ACC112 (cell line): ENCODE data around the gene DOK6.

Source experiments
- H2AFZ ChIP-seq: fragments of 200-600 bp; sonication (generic); one replicate; pipeline ENCODE4 v1.6.0; 2017; ENCODE audit warnings: antibody characterized with exemption, low read length; ENCODE audit not compliant: unreplicated experiment
- H3K27ac ChIP-seq: fragments of 200-600 bp; sonication (generic); 2 replicates; pipeline ENCODE4 v1.5.1; 2014; ENCODE audit warnings: low read depth, mild to moderate bottlenecking, antibody characterized with exemption, low read length, moderate library complexity
- H3K27me3 ChIP-seq: fragments of 200-600 bp; sonication (generic); 2 replicates; pipeline ENCODE4 v1.6.1; 2014; ENCODE audit warnings: mild to moderate bottlenecking, antibody characterized with exemption, low read length, moderate library complexity, mixed read lengths; ENCODE audit not compliant: insufficient read depth
- H3K36me3 ChIP-seq: fragments of 200-600 bp; sonication (generic); 2 replicates; pipeline ENCODE4 v1.6.1; 2016; ENCODE audit warnings: mild to moderate bottlenecking, antibody characterized with exemption, low read length, moderate library complexity, mixed read lengths; ENCODE audit not compliant: insufficient read depth
- H3K4me1 ChIP-seq: fragments of 200-600 bp; sonication (generic); one replicate; pipeline ENCODE4 v1.6.1; 2016; ENCODE audit warnings: low read length, mixed read lengths; ENCODE audit not compliant: insufficient read depth, unreplicated experiment, control insufficient read depth
- H3K4me3 ChIP-seq: fragments of 200-600 bp; sonication (generic); 2 replicates; pipeline ENCODE4 v1.5.1; 2014; ENCODE audit warnings: mild to moderate bottlenecking, low read depth, low read length
- H3K79me2 ChIP-seq: fragments of 200-600 bp; sonication (generic); one replicate; pipeline ENCODE4 v1.6.0; 2016; ENCODE audit warnings: low read length; ENCODE audit not compliant: control insufficient read depth, unreplicated experiment, insufficient read depth

DOK6 gene

GRCh38 chr18:69730664-69731063 lies 330.0 kb downstream of the DOK6 start:
- H3K27ac ChIP-seq, result no peak overlapping the region
- H3K27me3 ChIP-seq, result no peaks in the 10 kb centered on the region
- no peaks in the 10 kb centered on the region for H3K79me2 ChIP-seq
- no peaks in the 10 kb centered on the region for H3K36me3 ChIP-seq
- H3K4me3 ChIP-seq, result no peak overlapping the region
- H3K4me1 ChIP-seq, result no peaks in the 10 kb centered on the region
- H2AFZ ChIP-seq, result no peak overlapping the region

- Histone ChIP-seq H2AFZ (no peak overlapping the region), H3K36me3 (no peaks in the 10 kb centered on the region), H3K79me2 (no peaks in the 10 kb centered on the region), H3K27me3 (no peaks in the 10 kb centered on the region), H3K27ac (no peak overlapping the region), H3K4me3 (no peak overlapping the region), H3K4me1 (no peaks in the 10 kb centered on the region)
Observed at GRCh38 chr18:69734536-69734935, 333.8 kb downstream of the DOK6 start.

DNA sequence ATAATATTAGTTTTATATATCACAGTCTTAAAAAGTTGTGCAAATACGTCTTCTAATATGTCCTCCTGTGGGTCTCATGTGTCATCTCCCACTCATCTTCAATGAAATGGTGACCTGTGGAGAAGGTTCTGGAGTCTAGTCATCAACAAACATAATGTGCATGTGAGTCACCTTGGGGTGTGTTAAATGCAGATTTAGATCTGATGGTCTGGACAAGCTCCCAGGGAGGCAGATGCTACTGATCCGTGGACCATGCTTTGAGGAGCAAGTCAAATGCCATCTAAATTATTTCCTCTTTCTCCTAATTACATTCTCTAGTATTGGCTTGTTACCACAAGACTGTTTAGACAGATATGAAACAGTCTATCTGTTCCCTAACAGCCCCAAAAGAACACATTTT lies 336.0 kb downstream of the DOK6 start:
- no peak overlapping the region for H3K4me3 ChIP-seq
- H3K27ac ChIP-seq, result no peak overlapping the region
- H3K36me3 ChIP-seq, result no peaks in the 10 kb centered on the region
- no peaks in the 10 kb centered on the region for H3K79me2 ChIP-seq
- no peak overlapping the region for H2AFZ ChIP-seq
- no peaks in the 10 kb centered on the region for H3K4me1 ChIP-seq
- H3K27me3 ChIP-seq, result no peaks in the 10 kb centered on the region

GRCh38 chr18:69737851-69738250 lies 337.2 kb downstream of the DOK6 start:
- Histone ChIP-seq H3K27ac (no peak overlapping the region), H3K27me3 (no peaks in the 10 kb centered on the region), H3K79me2 (no peaks in the 10 kb centered on the region), H3K4me3 (no peak overlapping the region), H3K36me3 (no peaks in the 10 kb centered on the region), H2AFZ (no peak overlapping the region), H3K4me1 (no peaks in the 10 kb centered on the region)

DNA sequence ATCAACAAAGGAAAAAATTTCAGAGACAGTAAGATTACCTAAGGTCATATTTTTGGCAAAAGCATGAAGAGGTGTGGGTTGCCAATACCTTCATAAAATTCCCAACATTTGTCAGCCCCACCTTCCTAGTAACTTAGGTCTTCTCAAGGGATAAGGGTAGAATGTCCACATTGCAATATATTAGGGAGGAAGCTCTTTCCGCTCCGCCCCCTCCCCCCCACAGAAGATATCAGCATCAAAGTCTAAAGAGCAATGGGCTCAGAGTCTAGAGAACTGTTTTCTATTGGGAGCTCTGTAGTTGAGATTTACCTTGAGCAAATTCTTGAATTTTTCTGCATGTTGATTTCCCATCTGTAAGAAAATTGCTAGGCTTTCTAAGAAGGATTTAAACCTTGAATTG lies 346.7 kb downstream of the DOK6 start:
- Histone ChIP-seq H3K27ac (no peak overlapping the region), H3K36me3 (no peaks in the 10 kb centered on the region), H3K4me3 (no peak overlapping the region), H3K4me1 (no peaks in the 10 kb centered on the region), H3K27me3 (no peaks in the 10 kb centered on the region), H2AFZ (no peak overlapping the region), H3K79me2 (no peaks in the 10 kb centered on the region)

GRCh38 chr18:69752737-69753380 lies 352.2 kb downstream of the DOK6 start:
- no peak overlapping the region for H3K27ac ChIP-seq
- no peak overlapping the region for H2AFZ ChIP-seq

DNA sequence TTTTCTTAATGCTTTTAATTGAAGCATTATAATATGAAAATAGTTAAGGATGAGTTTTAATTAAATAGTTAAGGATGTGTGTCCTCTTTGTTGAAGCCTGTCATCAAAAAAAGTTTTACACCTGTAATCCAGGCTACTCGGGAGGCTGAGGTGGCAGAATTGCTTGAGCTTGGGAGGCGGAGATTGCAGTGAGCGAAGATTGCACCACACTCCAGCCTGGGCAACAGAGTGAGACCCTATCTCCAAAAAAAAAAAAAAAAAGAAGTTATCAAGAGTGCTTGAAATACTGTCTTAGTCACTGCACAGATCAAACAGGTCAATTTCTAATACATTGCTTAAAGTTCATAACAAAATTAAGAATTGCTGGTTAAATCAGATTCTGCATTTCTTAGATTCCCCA lies 353.4 kb downstream of the DOK6 start:
- H3K4me3 ChIP-seq, result no peak overlapping the region
- no peak overlapping the region for H2AFZ ChIP-seq
- H3K36me3 ChIP-seq, result no peaks in the 10 kb centered on the region
- no peak overlapping the region for H3K27ac ChIP-seq
- H3K4me1 ChIP-seq, result no peaks in the 10 kb centered on the region
- H3K27me3 ChIP-seq, result no peaks in the 10 kb centered on the region
- H3K79me2 ChIP-seq, result no peaks in the 10 kb centered on the region

More at GRCh38 chr18:69752737-69753380, 352.2 kb downstream of the DOK6 start:
- Histone ChIP-seq H3K27me3 (no peaks in the 10 kb centered on the region), H3K4me3 (no peak overlapping the region), H3K79me2 (no peaks in the 10 kb centered on the region), H3K36me3 (no peaks in the 10 kb centered on the region), H3K4me1 (no peaks in the 10 kb centered on the region)

DNA sequence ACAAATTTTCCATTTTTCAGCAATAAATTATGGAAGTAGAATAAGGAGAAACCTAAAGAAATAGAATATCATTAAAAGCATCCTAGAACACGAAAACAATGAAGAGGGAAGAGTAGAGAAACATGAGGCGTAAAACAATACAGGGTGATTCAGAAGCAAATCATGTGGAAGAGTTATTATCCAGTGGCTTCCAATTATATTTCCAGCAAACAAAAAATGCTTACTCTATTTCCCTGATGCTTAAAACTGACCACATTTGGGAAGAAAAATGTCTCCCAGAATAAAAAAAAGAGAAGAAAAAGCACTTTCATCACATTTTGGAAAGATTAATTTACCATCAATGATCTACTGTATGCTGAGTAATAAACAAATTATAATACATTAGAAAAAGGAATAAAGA lies 354.4 kb downstream of the DOK6 start:
- H3K4me1 ChIP-seq, result no peaks in the 10 kb centered on the region
- no peaks in the 10 kb centered on the region for H3K27me3 ChIP-seq
- no peaks in the 10 kb centered on the region for H3K79me2 ChIP-seq
- H3K36me3 ChIP-seq, result no peaks in the 10 kb centered on the region
- H3K4me3 ChIP-seq, result no peak overlapping the region
- no peak overlapping the region for H2AFZ ChIP-seq
- no peak overlapping the region for H3K27ac ChIP-seq

DNA sequence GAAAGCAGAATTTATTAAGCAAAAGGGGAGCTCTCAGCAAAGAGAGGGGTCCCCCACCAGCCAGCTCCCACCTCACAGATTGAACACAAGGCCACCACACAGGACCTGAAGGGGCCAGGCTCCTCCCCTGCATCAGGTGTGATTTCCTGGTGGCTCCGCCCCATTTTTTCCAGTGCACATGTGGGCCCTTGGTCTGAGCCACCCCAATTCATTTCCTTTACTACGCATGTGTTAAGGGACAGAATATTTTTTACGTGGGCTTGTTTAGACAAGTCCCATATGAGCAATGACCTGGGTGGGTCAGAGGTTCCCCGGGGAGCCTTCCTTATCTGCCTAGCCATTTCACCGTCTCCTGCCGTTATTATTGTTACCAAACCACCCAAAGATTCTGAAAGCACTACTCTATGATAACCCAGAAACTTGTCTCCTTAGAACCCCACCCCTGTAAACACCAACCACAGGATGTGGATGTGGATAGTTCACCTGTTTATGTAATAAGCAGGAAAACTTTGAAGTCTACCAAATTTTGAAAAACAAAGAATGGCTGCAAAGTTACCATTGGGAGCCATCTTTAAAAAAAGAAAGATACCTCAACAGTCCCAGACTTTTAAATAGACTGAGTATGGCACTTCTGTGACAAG lies 355.3 kb downstream of the DOK6 start:
- no peak overlapping the region for H3K27ac ChIP-seq
- no peaks in the 10 kb centered on the region for H3K36me3 ChIP-seq
- H3K79me2 ChIP-seq, result no peaks in the 10 kb centered on the region
- H3K4me3 ChIP-seq, result no peak overlapping the region
- no peak overlapping the region for H2AFZ ChIP-seq
- no peaks in the 10 kb centered on the region for H3K27me3 ChIP-seq
- no peaks in the 10 kb centered on the region for H3K4me1 ChIP-seq

GRCh38 chr18:69757733-69758132 lies 357.0 kb downstream of the DOK6 start:
- Histone ChIP-seq H3K4me3 (no peak overlapping the region), H2AFZ (no peak overlapping the region), H3K4me1 (no peaks in the 10 kb centered on the region), H3K36me3 (no peaks in the 10 kb centered on the region), H3K27me3 (no peaks in the 10 kb centered on the region), H3K79me2 (no peaks in the 10 kb centered on the region), H3K27ac (no peak overlapping the region)

DNA sequence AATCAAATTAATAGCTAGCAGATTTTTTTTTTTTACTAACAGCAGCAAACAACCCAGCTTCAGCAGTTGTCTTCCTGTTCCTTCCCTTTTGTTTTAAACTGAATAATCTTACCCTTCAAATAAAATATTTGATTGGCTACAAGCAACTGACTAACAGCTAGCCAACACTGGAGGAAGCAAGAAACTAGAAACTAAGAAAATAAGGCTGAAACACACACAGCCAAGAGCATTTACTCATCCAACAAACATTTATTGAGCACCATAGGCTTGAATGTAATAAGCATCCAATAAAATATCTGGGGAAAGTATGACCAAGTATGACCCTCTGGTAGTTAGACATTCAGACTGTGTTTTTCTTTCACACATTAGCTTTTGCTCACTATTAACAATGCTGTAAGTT lies 357.8 kb downstream of the DOK6 start:
- H3K4me1 ChIP-seq, result no peaks in the 10 kb centered on the region
- H3K4me3 ChIP-seq, result no peak overlapping the region
- no peak overlapping the region for H2AFZ ChIP-seq
- no peak overlapping the region for H3K27ac ChIP-seq
- no peaks in the 10 kb centered on the region for H3K79me2 ChIP-seq
- no peaks in the 10 kb centered on the region for H3K36me3 ChIP-seq
- no peaks in the 10 kb centered on the region for H3K27me3 ChIP-seq
